ENCODE results near the gene NYNRIN. TPM values are rescaled to one million over a fixed set of nuclear protein-coding genes. Genes with fewer than 3 reads are reported as not detected.

NYNRIN gene
- total RNA-seq, 1 donor from 2014 or later, result 23.1 TPM

- Histone ChIP-seq H3K4me3 (no peak overlapping the region), H3K27ac (no peak overlapping the region), H3K36me3 (peaks cover 20 to 28% of the 10 kb centered on the region in 2 donors), H3K4me1 (peaks cover 2 to 4% of the 10 kb centered on the region in 2 donors), H3K27me3 (no peaks in the 10 kb centered on the region), H3K9me3 (no peaks in the 10 kb centered on the region)
- no peak for TF ChIP-seq CTCF (IDR thresholded peaks at IDR 0.05)
- intact Hi-C loops (cut with DNase I), result no loop called here
- DNase-seq (ENCODE audit: low spot score in 2 of 2), result no peak
These were observed 6.0 kb downstream of the NYNRIN start for GRCh38 chr14:24404814-24405213.

- no peak for DNase-seq (ENCODE audit: low spot score in 2 of 2)
- Histone ChIP-seq H3K27me3 (no peaks in the 10 kb centered on the region), H3K4me3 (no peak overlapping the region)
These were observed 7.6 kb downstream of the NYNRIN start for GRCh38 chr14:24406416-24406815.

GRCh38 chr14:24407608-24408325 is 9.0 kb downstream of the NYNRIN start:
- no peak for DNase-seq (ENCODE audit: low spot score in 2 of 2)
- peaks cover 26 to 40% of the 10 kb centered on the region in 2 donors for H3K36me3 ChIP-seq
- intact Hi-C loops (cut with DNase I), result no loop called here

More at GRCh38 chr14:24406416-24406815, 7.6 kb downstream of the NYNRIN start:
- no peaks in the 10 kb centered on the region for H3K4me1 ChIP-seq
- no peaks in the 10 kb centered on the region for H3K9me3 ChIP-seq
- H3K36me3 ChIP-seq, result peaks cover 24 to 33% of the 10 kb centered on the region in 2 donors
- intact Hi-C loops (cut with DNase I), result no loop called here
- H3K27ac ChIP-seq, result no peak overlapping the region
- no peak for TF ChIP-seq CTCF (IDR thresholded peaks at IDR 0.05)

GRCh38 chr14:24408764-24409163 is 10.0 kb downstream of the NYNRIN start:
- no peaks in the 10 kb centered on the region for H3K4me1 ChIP-seq
- H3K9me3 ChIP-seq, result no peaks in the 10 kb centered on the region
- no peaks in the 10 kb centered on the region for H3K27me3 ChIP-seq
- H3K4me3 ChIP-seq, result no peak overlapping the region
- no peak for DNase-seq (ENCODE audit: low spot score in 2 of 2)
- H3K36me3 ChIP-seq, result peaks cover 30 to 48% of the 10 kb centered on the region in 2 donors
- intact Hi-C loops (cut with DNase I), result no loop called here
- TF ChIP-seq CTCF (IDR thresholded peaks at IDR 0.05), result no peak
- H3K27ac ChIP-seq, result no peak overlapping the region

More at GRCh38 chr14:24407608-24408325, 9.0 kb downstream of the NYNRIN start:
- Histone ChIP-seq H3K4me1 (no peaks in the 10 kb centered on the region), H3K27ac (no peak overlapping the region), H3K9me3 (no peaks in the 10 kb centered on the region), H3K4me3 (no peak overlapping the region), H3K27me3 (no peaks in the 10 kb centered on the region)
- no peak for TF ChIP-seq CTCF (IDR thresholded peaks at IDR 0.05)

GRCh38 chr14:24409192-24409591 is 10.4 kb downstream of the NYNRIN start:
- no peak for DNase-seq (ENCODE audit: low spot score in 2 of 2)
- TF ChIP-seq CTCF (IDR thresholded peaks at IDR 0.05), result no peak
- H3K4me1 ChIP-seq, result no peaks in the 10 kb centered on the region
- no peak overlapping the region for H3K27ac ChIP-seq
- no peaks in the 10 kb centered on the region for H3K9me3 ChIP-seq
- H3K36me3 ChIP-seq, result peaks cover 30 to 53% of the 10 kb centered on the region in 2 donors
- H3K4me3 ChIP-seq, result no peak overlapping the region
- intact Hi-C loops (cut with DNase I), result no loop called here
- H3K27me3 ChIP-seq, result no peaks in the 10 kb centered on the region
